HG03521 (cell line): ENCODE results near the gene COL4A6.

Source experiments
- ATAC-seq: cut with Tn5 transposase; IDR thresholded peaks from one replicate; pipeline ENCODE4 v1.9.1; 2021; ENCODE audit warnings: mild to moderate bottlenecking, moderate library complexity; ENCODE audit not compliant: unreplicated experiment

Gene COL4A6

GRCh38 chrX:108341947-108342346 lies 96.3 kb downstream of the COL4A6 start:
- ATAC-seq = no peak

- no peak for ATAC-seq
These were observed 105.9 kb downstream of the COL4A6 start for GRCh38 chrX:108332281-108332680.

- no peak for ATAC-seq
These were observed 106.9 kb downstream of the COL4A6 start for GRCh38 chrX:108331126-108331909.

- ATAC-seq = no peak
These were observed 114.5 kb downstream of the COL4A6 start for GRCh38 chrX:108323751-108324150.

GRCh38 chrX:108322234-108322633 lies 116.0 kb downstream of the COL4A6 start:
- ATAC-seq = no peak

- no peak for ATAC-seq
These were observed 121.8 kb downstream of the COL4A6 start for GRCh38 chrX:108316456-108316855.

GRCh38 chrX:108313669-108314068 lies 124.6 kb downstream of the COL4A6 start:
- no peak for ATAC-seq

GRCh38 chrX:108312957-108313356 lies 125.3 kb downstream of the COL4A6 start:
- no peak for ATAC-seq

GRCh38 chrX:108312011-108312410 lies 126.2 kb downstream of the COL4A6 start:
- ATAC-seq = no peak

GRCh38 chrX:108310506-108310905 lies 127.7 kb downstream of the COL4A6 start:
- ATAC-seq = no peak

- no peak for ATAC-seq
These were observed 129.1 kb downstream of the COL4A6 start for GRCh38 chrX:108309144-108309543.

GRCh38 chrX:108307132-108308085 lies 130.8 kb downstream of the COL4A6 start:
- no peak for ATAC-seq

- ATAC-seq = no peak
These were observed 132.1 kb downstream of the COL4A6 start for GRCh38 chrX:108306086-108306485.

- no peak for ATAC-seq
These were observed 133.5 kb downstream of the COL4A6 start for GRCh38 chrX:108304757-108305156.

- ATAC-seq = no peak
These were observed 134.0 kb downstream of the COL4A6 start for GRCh38 chrX:108304210-108304609.

GRCh38 chrX:108303682-108304081 lies 134.5 kb downstream of the COL4A6 start:
- no peak for ATAC-seq

- ATAC-seq = no peak
These were observed 138.5 kb downstream of the COL4A6 start for GRCh38 chrX:108299704-108300103.

GRCh38 chrX:108299101-108299591 lies 139.1 kb downstream of the COL4A6 start:
- ATAC-seq = peak; percentile 59

- ATAC-seq = no peak
These were observed 140.0 kb downstream of the COL4A6 start for GRCh38 chrX:108298165-108298602.

- ATAC-seq = no peak
These were observed 140.9 kb downstream of the COL4A6 start for GRCh38 chrX:108297290-108297689.

GRCh38 chrX:108292053-108292452 lies 146.2 kb downstream of the COL4A6 start:
- no peak for ATAC-seq

GRCh38 chrX:108285918-108286317 lies 152.3 kb downstream of the COL4A6 start:
- no peak for ATAC-seq
